Body of pancreas (tissue), 4 donors: ENCODE results near the gene LRRC3. TPM values are rescaled to one million over a fixed set of nuclear protein-coding genes. Genes with fewer than 3 reads are reported as not detected.
A peak's percentile ranks its signal among the peaks of the same experiment; 100 is the strongest.

ENCODE experiments used
- ATAC-seq: fragments of 150-250 bp; one replicate; pipeline ENCODE4 v1.9.1; 2016
- DNase-seq, 4 donors: peaks; one replicate each; pipeline ENCODE4 v3.0.0-alpha.2; 2019
- H3K27ac ChIP-seq, 4 donors: fragments of 200-600 bp; sonication (generic); 1 replicate in 3 of 4; 2 replicates in 1 of 4; pipeline versions ENCODE4 v1.5.1 to v1.6.1; 2016 to 2019; ENCODE audit warnings: mild to moderate bottlenecking in 1 of 4, mixed read lengths in 1 of 4, moderate library complexity in 1 of 4
- H3K27me3 ChIP-seq, 2 donors: fragments of 200-600 bp; sonication (generic); one replicate each; pipeline ENCODE4 v1.6.0; 2016; ENCODE audit warnings: mild to moderate bottlenecking in 1 of 2
- H3K36me3 ChIP-seq, 2 donors: fragments of 200-600 bp; sonication (generic); replicated peaks in 1 of 2; 2 replicates each; pipeline ENCODE4 v1.5.1; 2016; ENCODE audit warnings: low read depth in 2 of 2; ENCODE audit not compliant: insufficient read depth in 1 of 2
- H3K4me1 ChIP-seq: fragments of 200-600 bp; sonication (generic); one replicate; pipeline ENCODE4 v1.6.0; 2016
- H3K4me3 ChIP-seq, 2 donors: fragments of 200-600 bp; sonication (generic); 1 replicate in 1 of 2; 2 replicates in 1 of 2; pipeline ENCODE4 v1.5.1; 2016 to 2019
- H3K9me3 ChIP-seq, 3 donors: fragments of 200-600 bp; sonication (generic); 1 replicate in 2 of 3; 2 replicates in 1 of 3; pipeline ENCODE4 v1.5.1; 2016
- CTCF ChIP-seq, 7 experiments: fragments of 450-650 bp in 4 of 7; fragments of 200-600 bp in 3 of 7; sonication (generic) in 3 of 7; IDR thresholded peaks; one replicate each; pipeline ENCODE4 v1.5.1; 2016 to 2019; ENCODE audit warnings: antibody characterized with exemption in 7 of 7
- POLR2A ChIP-seq, 3 donors: fragments of 450-650 bp; IDR thresholded peaks; one replicate each; pipeline ENCODE4 v1.6.1; 2016; ENCODE audit warnings: antibody characterized with exemption in 3 of 3, mild to moderate bottlenecking in 2 of 3
- WGBS, 2 donors: methylation state at CpG; one replicate each; pipeline ENCODE4 v1.1.5; 2017; 5-methylcytosine and 5-hydroxymethylcytosine counted together
- intact Hi-C: fragments of 100-400 bp; cut with DNase I; formaldehyde crosslinking; loops from one replicate; pipeline ENCODE4 v1.15.1; 2023
- total RNA-seq, 2 donors: library from RNA; depleted of rRNA; stranded (reverse); fragments of >200 nt; gene quantifications; one replicate each; pipeline ENCODE4 v1.1.0, GENCODE V29; 2016

The LRRC3 gene
- total RNA-seq, 2 donors from 2014 or later: 0.33 to 1.0 TPM

- intact Hi-C loops: no loop called here
- Histone ChIP-seq H3K9me3 (no peaks in the 10 kb centered on the region), H3K27ac (no peak overlapping the region), H3K27me3 (no peaks in the 10 kb centered on the region), H3K4me3 (no peak overlapping the region), H3K36me3 (no peaks in the 10 kb centered on the region), H3K4me1 (peaks cover 12% of the 10 kb centered on the region)
- DNase-seq: peak in 1 of 4 donors; percentile 3
- 66 to 71% methylated on average over 16 to 19 of the region's 19 CpGs for WGBS, 2 donors
- ATAC-seq: no peak
- no peak for TF ChIP-seq CTCF (IDR thresholded peaks at IDR 0.05)
- TF ChIP-seq POLR2A (IDR thresholded peaks at IDR 0.05): no peak
Measured at GRCh38 chr21:44442266-44443125, 12.8 kb upstream of the LRRC3 start.

- Histone ChIP-seq H3K4me1 (peaks cover 8% of the 10 kb centered on the region), H3K27ac (no peak overlapping the region), H3K9me3 (no peaks in the 10 kb centered on the region), H3K36me3 (no peaks in the 10 kb centered on the region), H3K4me3 (no peak overlapping the region), H3K27me3 (no peaks in the 10 kb centered on the region)
- DNase-seq (peak in 1 of 4 donors; percentile 1), ATAC-seq (no peak)
- intact Hi-C loops: no loop called here
- 58 to 91% methylated on average over 4 to 16 of the region's 17 CpGs for WGBS, 2 donors
- TF ChIP-seq CTCF (IDR thresholded peaks at IDR 0.05) (no peak), POLR2A (IDR thresholded peaks at IDR 0.05) (no peak)
Measured at GRCh38 chr21:44443291-44443890, 11.9 kb upstream of the LRRC3 start.

GRCh38 chr21:44443891-44444285 lies 11.4 kb upstream of the LRRC3 start:
- H3K9me3 ChIP-seq: no peaks in the 10 kb centered on the region
- no peak overlapping the region for H3K4me3 ChIP-seq
- peaks cover 3% of the 10 kb centered on the region for H3K4me1 ChIP-seq
- TF ChIP-seq POLR2A (IDR thresholded peaks at IDR 0.05) (no peak), CTCF (IDR thresholded peaks at IDR 0.05) (no peak)
- no peak for DNase-seq
- no peaks in the 10 kb centered on the region for H3K27me3 ChIP-seq
- no peak for ATAC-seq
- no peak overlapping the region for H3K27ac ChIP-seq
- intact Hi-C loops: no loop called here
- no peaks in the 10 kb centered on the region for H3K36me3 ChIP-seq
- WGBS, 2 donors: 70 to 76% methylated on average over 10 to 12 of the region's 12 CpGs

GRCh38 chr21:44444286-44444931 lies 10.9 kb upstream of the LRRC3 start:
- H3K27me3 ChIP-seq: no peaks in the 10 kb centered on the region
- DNase-seq (no peak), ATAC-seq (no peak)
- 71 to 72% methylated on average over 21 of the region's 21 CpGs for WGBS, 2 donors
- H3K4me1 ChIP-seq: no peaks in the 10 kb centered on the region
- no peak overlapping the region for H3K4me3 ChIP-seq
- no peaks in the 10 kb centered on the region for H3K36me3 ChIP-seq
- H3K27ac ChIP-seq: no peak overlapping the region
- TF ChIP-seq CTCF (IDR thresholded peaks at IDR 0.05): no peak
- no peak for TF ChIP-seq POLR2A (IDR thresholded peaks at IDR 0.05)
- intact Hi-C loops: no loop called here
- no peaks in the 10 kb centered on the region for H3K9me3 ChIP-seq
